SU-DHL-6 (cell line): ENCODE results near the gene SORBS2.

Experiments used
- CTCF ChIP-seq: fragments of 200-600 bp; sonication (generic); IDR thresholded peaks from one replicate; pipeline ENCODE4 v1.5.1; 2017; ENCODE audit warnings: antibody characterized with exemption, mild to moderate bottlenecking, low read length, moderate library complexity; ENCODE audit not compliant: insufficient read depth, poor library complexity, severe bottlenecking
- EZH2phosphoT487 ChIP-seq: fragments of 200-600 bp; sonication (generic), shearing (Covaris generic); conservative IDR thresholded peaks from 2 replicates; pipeline ENCODE4 v1.6.1; 2018; ENCODE audit warnings: mild to moderate bottlenecking, antibody characterized with exemption, low read length, moderate library complexity, mixed read lengths

GRCh38 chr4:185682236-185682635 is 129.8 kb downstream of the SORBS2 start:
- TF ChIP-seq CTCF: no peak
- TF ChIP-seq EZH2phosphoT487: no peak
